Sigmoid colon (tissue), 4 donors: ENCODE results near the gene COL6A2.

Experiments
- CTCF ChIP-seq, 4 experiments: fragments of 450-650 bp in 3 of 4; fragments of 200-600 bp in 1 of 4; IDR thresholded peaks; one replicate each; pipeline ENCODE4 v1.5.1; 2016 to 2019; ENCODE audit warnings: antibody characterized with exemption in 4 of 4, mild to moderate bottlenecking in 3 of 4, moderate library complexity in 2 of 4
- EP300 ChIP-seq, 4 donors: sonication (generic); formaldehyde crosslinking; IDR thresholded peaks; one replicate each; pipeline ENCODE4 v1.6.1; 2017; ENCODE audit warnings: antibody characterized with exemption in 4 of 4

GRCh38 chr21:46095814-46096595 is 1.9 kb upstream of the COL6A2 start:
- TF ChIP-seq CTCF (IDR thresholded peaks at IDR 0.05) (no peak), EP300 (IDR thresholded peaks at IDR 0.05) (no peak)
